Brain microvascular endothelial cell (primary cell): ENCODE data around the gene ASCC1.
"Not testable (repeated sequence)": the region's sequence is repeated elsewhere in the genome, so short reads cannot be mapped to it uniquely, and the experiment has no call there.

Experiments
- DNase-seq: peaks from one replicate; pipeline ENCODE4 v3.0.0-alpha.2; 2020
- H3K27ac ChIP-seq: fragments of 250-450 bp; sonication (Bioruptor Pico); 2 replicates; pipeline ENCODE4 v1.5.1; 2020; ENCODE audit warnings: mild to moderate bottlenecking, moderate library complexity
- H3K27me3 ChIP-seq: fragments of 250-450 bp; sonication (Bioruptor Pico); replicated peaks from 2 replicates; pipeline ENCODE4 v1.5.1; 2020; ENCODE audit warnings: mild to moderate bottlenecking
- H3K36me3 ChIP-seq: fragments of 250-450 bp; sonication (Bioruptor Pico); replicated peaks from 2 replicates; pipeline ENCODE4 v1.5.1; 2020; ENCODE audit warnings: mild to moderate bottlenecking
- H3K4me3 ChIP-seq: 2 replicates; pipeline ENCODE4 v1.5.1; 2011; ENCODE audit warnings: low read depth, mild to moderate bottlenecking, control low read depth, low read length, moderate library complexity
- in situ Hi-C: cut with HindIII; loops from 2 replicates; pipeline ENCODE4 v1.10.0; 2017; ENCODE audit warnings: low sequenced_read_pairs, low pct_ligation_motif_present
- TF ChIP-seq, protein P1 (sequence below): IDR thresholded peaks from 2 replicates; pipeline ENCODE4 v1.5.1; 2011; ENCODE audit warnings: low read depth, mild to moderate bottlenecking, moderate library complexity, low read length, control low read depth, inconsistent platforms; ENCODE audit errors: missing control alignments

Gene ASCC1

DNA sequence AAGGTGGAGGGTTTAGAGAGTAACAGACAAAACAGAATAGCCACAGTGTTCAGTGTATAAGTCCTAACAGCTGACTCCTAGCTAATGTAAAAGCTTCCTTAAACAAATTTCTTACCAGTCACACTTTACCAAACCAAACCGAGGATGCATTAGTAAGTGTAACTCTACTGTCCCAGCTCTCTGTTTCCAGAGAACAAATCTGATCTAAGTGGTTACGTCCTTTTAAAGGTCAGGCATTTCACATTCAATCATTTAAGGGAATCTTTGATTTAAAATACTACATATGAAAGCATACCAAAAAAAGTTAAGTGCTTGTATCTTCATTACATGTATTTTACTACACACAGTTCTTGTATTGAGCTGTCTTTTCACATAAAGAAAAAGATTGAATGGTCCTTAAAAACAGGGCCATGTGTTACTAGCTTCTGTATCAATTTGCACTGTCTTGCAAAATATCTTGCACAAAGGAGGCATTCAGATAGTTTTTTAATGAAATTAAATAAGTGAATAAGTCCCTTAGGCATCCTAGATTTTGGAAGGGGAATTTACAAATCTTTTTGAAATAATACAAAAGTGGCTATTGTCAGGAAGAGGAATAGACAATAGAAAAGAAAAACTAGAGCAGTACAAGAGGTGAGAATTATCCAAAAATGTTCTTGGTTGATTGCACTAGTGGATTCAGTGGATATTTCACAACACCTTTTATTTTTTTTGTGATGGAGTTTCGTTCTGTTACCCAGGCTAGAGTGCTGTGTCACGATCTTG is 69.3 kb downstream of the ASCC1 start:
- Histone ChIP-seq H3K27ac (no peak overlapping the region), H3K4me3 (no peak overlapping the region), H3K27me3 (no peaks in the 10 kb centered on the region), H3K36me3 (no peaks in the 10 kb centered on the region)
- in situ Hi-C loops: no loop called here
- TF ChIP-seq, protein P1, sequence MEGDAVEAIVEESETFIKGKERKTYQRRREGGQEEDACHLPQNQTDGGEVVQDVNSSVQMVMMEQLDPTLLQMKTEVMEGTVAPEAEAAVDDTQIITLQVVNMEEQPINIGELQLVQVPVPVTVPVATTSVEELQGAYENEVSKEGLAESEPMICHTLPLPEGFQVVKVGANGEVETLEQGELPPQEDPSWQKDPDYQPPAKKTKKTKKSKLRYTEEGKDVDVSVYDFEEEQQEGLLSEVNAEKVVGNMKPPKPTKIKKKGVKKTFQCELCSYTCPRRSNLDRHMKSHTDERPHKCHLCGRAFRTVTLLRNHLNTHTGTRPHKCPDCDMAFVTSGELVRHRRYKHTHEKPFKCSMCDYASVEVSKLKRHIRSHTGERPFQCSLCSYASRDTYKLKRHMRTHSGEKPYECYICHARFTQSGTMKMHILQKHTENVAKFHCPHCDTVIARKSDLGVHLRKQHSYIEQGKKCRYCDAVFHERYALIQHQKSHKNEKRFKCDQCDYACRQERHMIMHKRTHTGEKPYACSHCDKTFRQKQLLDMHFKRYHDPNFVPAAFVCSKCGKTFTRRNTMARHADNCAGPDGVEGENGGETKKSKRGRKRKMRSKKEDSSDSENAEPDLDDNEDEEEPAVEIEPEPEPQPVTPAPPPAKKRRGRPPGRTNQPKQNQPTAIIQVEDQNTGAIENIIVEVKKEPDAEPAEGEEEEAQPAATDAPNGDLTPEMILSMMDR: no peak
- DNase-seq: no peak

DNA sequence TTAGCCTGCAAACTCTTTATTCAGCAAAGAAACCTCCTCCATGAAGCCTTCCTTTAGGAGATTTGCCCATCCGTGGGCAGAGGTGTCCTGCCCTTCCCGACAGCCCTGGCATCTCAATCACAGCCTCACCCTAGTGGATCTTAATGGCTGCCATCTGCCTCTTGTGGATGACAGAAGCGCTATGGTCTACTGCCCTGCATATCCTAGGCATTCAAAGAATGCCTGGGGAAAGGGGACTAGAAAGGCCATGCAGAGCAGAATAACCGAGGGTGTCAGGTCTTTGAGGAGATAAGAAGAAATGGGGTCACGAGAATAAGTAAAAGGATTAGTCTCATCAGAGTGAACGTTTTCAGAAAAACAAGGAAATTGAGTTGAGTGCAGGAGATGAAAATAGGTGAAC is 70.0 kb downstream of the ASCC1 start:
- Histone ChIP-seq H3K36me3 (no peaks in the 10 kb centered on the region), H3K27ac (no peak overlapping the region), H3K4me3 (no peak overlapping the region), H3K27me3 (no peaks in the 10 kb centered on the region)
- in situ Hi-C loops: no loop called here
- DNase-seq: no peak
- TF ChIP-seq, protein P1: no peak

DNA sequence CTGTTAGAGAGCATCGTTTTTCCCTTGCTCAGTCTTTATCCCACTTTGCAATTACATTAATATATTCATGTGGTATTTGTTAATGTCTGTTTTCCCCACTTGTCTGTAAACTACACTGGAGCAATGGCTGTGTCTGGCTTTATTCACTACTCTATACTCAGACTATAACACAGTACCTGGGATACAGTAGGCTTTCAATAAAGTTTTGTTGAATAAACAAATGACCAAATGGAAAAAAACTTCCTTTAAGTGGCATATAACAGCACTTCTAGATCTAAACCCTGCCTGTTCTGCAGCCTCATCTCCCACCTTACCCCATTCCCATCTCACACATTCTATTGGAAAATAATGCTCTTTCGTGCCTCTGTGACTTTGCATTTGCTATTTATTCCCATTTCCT is 70.4 kb downstream of the ASCC1 start:
- no peaks in the 10 kb centered on the region for H3K27me3 ChIP-seq
- no peak overlapping the region for H3K27ac ChIP-seq
- DNase-seq: no peak
- no peak overlapping the region for H3K4me3 ChIP-seq
- in situ Hi-C loops: no loop called here
- no peaks in the 10 kb centered on the region for H3K36me3 ChIP-seq
- TF ChIP-seq, protein P1: no peak

DNA sequence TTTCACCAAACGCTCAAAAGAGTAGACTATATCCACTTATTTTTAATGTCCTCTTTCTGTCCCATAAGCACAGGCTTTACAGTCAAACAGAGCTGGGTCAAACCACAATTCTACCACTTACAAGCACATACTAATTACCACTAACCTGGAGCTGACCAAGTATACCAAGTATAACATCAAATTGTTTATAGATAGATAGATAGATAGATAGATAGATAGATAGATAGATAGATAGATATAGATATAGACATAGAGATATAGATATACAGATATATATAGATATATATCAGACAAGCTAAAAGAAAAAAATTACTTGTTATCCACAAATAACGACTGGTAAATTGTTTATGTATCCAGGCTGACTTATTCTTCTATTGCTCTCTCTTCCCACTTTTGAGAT is 75.2 kb downstream of the ASCC1 start:
- Histone ChIP-seq H3K27me3 (no peaks in the 10 kb centered on the region), H3K36me3 (peaks cover 3% of the 10 kb centered on the region), H3K4me3 (no peak overlapping the region), H3K27ac (no peak overlapping the region)
- in situ Hi-C loops: no loop called here
- DNase-seq: no peak
- TF ChIP-seq, protein P1: no peak

DNA sequence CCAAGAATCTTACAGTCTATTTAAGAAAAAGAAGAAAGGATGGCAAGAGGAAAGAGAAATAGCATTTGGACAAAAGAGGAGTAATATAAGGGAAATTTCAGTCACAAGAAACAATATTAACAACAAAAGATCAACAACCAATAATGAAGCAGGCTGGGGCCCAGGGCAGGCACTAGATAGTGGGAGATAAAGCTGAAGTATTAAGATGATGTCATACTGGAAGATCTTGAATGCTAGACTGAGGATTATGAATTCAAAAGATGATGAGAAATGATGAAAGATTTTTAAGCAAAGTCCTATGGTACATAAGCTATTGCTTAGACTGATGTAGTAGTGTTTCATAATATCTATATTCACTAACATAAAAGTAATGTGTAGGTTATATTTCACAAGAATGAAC is 75.9 kb downstream of the ASCC1 start:
- in situ Hi-C loops: no loop called here
- peaks cover 3% of the 10 kb centered on the region for H3K36me3 ChIP-seq
- no peak overlapping the region for H3K27ac ChIP-seq
- no peak overlapping the region for H3K4me3 ChIP-seq
- TF ChIP-seq, protein P1: no peak
- DNase-seq: no peak
- no peaks in the 10 kb centered on the region for H3K27me3 ChIP-seq

DNA sequence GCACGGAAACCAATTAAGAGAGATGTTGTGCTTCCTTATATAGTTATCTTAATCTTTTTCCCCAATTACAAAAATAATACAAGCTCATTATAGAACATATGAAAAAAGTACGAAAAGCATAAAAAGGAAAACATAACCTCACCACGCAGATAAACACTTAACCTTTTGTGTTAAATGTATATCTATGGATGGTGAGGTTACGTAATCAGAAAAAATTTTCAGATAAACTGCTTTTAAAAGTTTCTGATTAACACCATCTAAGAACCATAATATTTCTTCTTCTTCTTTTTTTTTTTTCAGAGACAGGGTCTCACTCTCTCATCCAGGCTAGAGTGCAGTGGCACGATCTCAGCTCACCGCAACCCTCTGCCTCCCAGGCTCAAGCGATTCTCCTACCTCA is 78.5 kb downstream of the ASCC1 start:
- H3K4me3 ChIP-seq: no peak overlapping the region
- H3K27ac ChIP-seq: no peak overlapping the region
- H3K27me3 ChIP-seq: no peaks in the 10 kb centered on the region
- TF ChIP-seq, protein P1: no peak
- in situ Hi-C loops: no loop called here
- H3K36me3 ChIP-seq: peaks cover 3% of the 10 kb centered on the region
- DNase-seq: no peak

DNA sequence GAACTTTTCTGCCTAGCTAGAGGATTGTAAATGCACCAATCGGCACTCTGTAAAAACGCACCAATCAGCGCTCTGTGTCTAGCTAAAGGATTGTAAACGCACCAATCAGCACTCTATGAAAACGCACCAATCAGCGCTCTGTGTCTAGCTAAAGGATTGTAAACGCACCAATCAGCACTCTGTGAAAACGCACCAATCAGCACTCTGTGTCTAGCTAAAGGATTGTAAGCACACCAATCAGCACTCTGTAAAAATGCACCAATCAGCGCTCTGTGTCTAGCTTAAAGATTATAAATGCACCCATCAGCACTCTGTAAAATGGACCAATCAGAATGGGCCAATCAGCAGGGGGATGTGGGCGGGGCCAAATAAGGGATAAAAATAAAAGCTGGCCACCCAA is 79.9 kb downstream of the ASCC1 start:
- in situ Hi-C loops: not testable (repeated sequence)

More for the DNA sequence above, 79.9 kb downstream of the ASCC1 start:
- not testable (repeated sequence) for DNase-seq, H3K27ac ChIP-seq, H3K36me3 ChIP-seq, H3K4me3 ChIP-seq, H3K27me3 ChIP-seq
